ENCODE measurements around the gene APP.
"Not testable (repeated sequence)": the region's sequence is repeated elsewhere in the genome, so short reads cannot be mapped to it uniquely, and the experiment has no call there.

APP gene

DNA sequence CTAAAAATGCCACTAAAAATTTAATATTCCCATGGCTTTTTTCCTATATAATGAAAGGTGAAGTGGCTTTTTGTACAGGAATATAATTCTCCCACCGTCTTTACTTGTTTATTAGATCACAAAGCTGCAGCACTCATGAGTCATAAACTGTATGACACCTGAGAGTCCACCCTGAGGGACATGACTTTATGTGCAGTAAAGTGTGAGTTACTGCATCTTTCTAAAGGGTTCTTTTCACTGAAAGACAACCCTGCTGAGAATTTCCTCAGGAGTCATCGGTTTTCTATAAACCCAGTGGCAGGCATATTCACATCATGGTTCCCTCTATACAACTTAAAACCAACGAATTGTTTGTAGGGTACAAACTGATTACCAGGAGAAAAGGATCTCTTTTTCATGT lies 77.4 kb downstream of the APP start:
- no peak overlapping the region for H3K27ac ChIP-seq (ENCODE audit: low read depth in 2 of 2, low read length in 2 of 2)
- H3K27me3 ChIP-seq (ENCODE audit: control insufficient read depth in 2 of 2, insufficient read depth in 2 of 2, low read length in 2 of 2): no peaks in the 10 kb centered on the region
- no peak overlapping the region for H3K9ac ChIP-seq (ENCODE audit: low read depth in 1 of 2, low read length in 2 of 2)
- H3K9me3 ChIP-seq (ENCODE audit: control insufficient read depth in 2 of 2, low read length in 2 of 2): no peaks in the 10 kb centered on the region
- H3K4me1 ChIP-seq (ENCODE audit: control insufficient read depth in 2 of 2, insufficient read depth in 2 of 2, low read length in 2 of 2): no peaks in the 10 kb centered on the region
- H3K36me3 ChIP-seq (ENCODE audit: control insufficient read depth in 2 of 2, insufficient read depth in 2 of 2, low read length in 2 of 2): peaks cover 2% of the 10 kb centered on the region in 2 donors
- no peak overlapping the region for H3K4me3 ChIP-seq (ENCODE audit: low read length in 2 of 2)

DNA sequence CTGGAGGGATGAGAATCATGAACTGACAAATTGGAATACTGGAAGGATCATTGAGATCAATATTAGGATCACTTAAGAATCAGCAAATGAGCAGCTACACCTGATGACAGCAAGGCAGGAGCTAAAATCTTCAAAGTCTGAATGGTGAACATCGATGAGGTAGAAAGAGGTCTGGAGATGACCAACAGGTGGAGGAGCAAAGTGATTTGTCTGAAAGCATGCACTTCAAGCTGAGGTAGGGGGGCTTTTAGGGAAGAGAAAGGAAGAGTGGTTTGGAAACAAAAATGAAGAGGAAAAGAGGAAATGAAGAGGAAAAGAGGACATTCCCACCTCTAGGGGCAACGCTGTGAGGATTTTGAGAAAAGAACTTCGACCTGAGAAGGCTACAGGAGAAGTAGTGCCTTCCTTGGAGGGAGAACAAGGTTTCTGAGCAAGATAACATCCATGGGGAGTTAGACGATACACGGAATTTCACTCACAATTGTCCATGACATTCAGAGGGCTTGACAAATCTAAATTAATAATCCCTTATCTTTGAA lies 79.0 kb downstream of the APP start:
- H3K27ac ChIP-seq (ENCODE audit: low read depth in 2 of 2, low read length in 2 of 2): no peak overlapping the region
- no peaks in the 10 kb centered on the region for H3K27me3 ChIP-seq (ENCODE audit: control insufficient read depth in 2 of 2, insufficient read depth in 2 of 2, low read length in 2 of 2)

DNA sequence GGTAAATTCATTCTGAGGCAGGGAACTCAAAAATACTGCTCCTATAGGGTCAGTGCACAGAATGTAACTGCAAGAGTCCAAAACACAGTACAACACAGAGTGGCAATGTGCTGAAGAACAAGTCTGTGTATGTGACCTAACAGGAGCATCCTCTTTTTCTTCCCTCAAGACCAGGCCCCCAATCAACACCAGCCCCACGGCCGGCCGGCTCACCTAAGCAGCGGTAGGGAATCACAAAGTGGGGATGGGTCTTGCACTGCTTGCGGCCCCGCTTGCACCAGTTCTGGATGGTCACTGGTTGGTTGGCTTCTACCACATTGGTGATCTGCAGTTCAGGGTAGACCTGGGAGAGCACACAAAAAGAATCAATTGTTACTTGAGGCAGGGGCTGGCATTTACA lies 80.8 kb downstream of the APP start:
- Histone ChIP-seq H3K4me1 (ENCODE audit: control insufficient read depth in 2 of 2, insufficient read depth in 2 of 2, low read length in 2 of 2) (no peaks in the 10 kb centered on the region), H3K9ac (ENCODE audit: low read depth in 1 of 2, low read length in 2 of 2) (no peak overlapping the region), H3K27me3 (ENCODE audit: control insufficient read depth in 2 of 2, insufficient read depth in 2 of 2, low read length in 2 of 2) (no peaks in the 10 kb centered on the region), H3K9me3 (ENCODE audit: control insufficient read depth in 2 of 2, low read length in 2 of 2) (no peaks in the 10 kb centered on the region), H3K4me3 (ENCODE audit: low read length in 2 of 2) (no peak overlapping the region), H3K36me3 (ENCODE audit: control insufficient read depth in 2 of 2, insufficient read depth in 2 of 2, low read length in 2 of 2) (peaks cover 2% of the 10 kb centered on the region in 2 donors), H3K27ac (ENCODE audit: low read depth in 2 of 2, low read length in 2 of 2) (no peak overlapping the region)

More for the DNA sequence above, 79.0 kb downstream of the APP start:
- Histone ChIP-seq H3K4me1 (ENCODE audit: control insufficient read depth in 2 of 2, insufficient read depth in 2 of 2, low read length in 2 of 2) (no peaks in the 10 kb centered on the region), H3K9ac (ENCODE audit: low read depth in 1 of 2, low read length in 2 of 2) (no peak overlapping the region), H3K9me3 (ENCODE audit: control insufficient read depth in 2 of 2, low read length in 2 of 2) (no peaks in the 10 kb centered on the region), H3K4me3 (ENCODE audit: low read length in 2 of 2) (no peak overlapping the region), H3K36me3 (ENCODE audit: control insufficient read depth in 2 of 2, insufficient read depth in 2 of 2, low read length in 2 of 2) (peaks cover 2% of the 10 kb centered on the region in 2 donors)

DNA sequence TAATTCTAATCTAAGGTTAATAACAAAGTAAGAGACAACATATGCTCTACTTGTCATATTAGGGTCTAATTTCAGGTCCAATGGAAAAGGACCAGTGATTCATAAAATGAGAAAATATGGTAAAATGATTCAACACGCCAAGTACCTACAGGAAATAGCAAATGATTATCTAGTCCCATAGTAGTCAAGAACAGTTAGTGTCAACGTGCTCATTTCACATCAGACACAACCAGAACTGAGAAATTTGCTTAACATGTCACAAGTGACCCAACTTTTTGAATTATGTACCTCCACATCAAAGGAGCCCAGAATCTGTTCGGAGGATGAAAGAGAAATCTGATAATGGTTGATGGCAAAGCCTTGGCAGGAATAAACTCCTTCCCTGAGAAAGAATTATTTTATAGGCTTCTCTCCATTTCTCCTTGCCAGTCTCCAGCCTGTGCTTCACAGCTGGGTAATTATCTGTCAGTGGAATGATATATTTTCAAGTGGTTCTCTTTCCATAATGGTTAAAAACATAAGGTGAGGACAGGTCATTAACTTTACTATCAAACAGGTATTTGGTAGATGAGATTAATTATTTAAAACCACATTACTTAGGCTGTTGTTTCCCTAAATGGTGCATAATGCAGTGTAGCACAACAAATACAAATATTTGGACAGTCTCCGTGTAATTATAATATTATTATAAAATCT lies 83.2 kb downstream of the APP start:
- Histone ChIP-seq H3K4me3 (ENCODE audit: low read length in 2 of 2) (no peak overlapping the region), H3K9me3 (ENCODE audit: control insufficient read depth in 2 of 2, low read length in 2 of 2) (no peaks in the 10 kb centered on the region), H3K9ac (ENCODE audit: low read depth in 1 of 2, low read length in 2 of 2) (no peak overlapping the region)

GRCh38 chr21:26085882-26086281 lies 84.7 kb downstream of the APP start:
- Histone ChIP-seq H3K27me3 (ENCODE audit: control insufficient read depth in 2 of 2, insufficient read depth in 2 of 2, low read length in 2 of 2) (no peaks in the 10 kb centered on the region), H3K9ac (ENCODE audit: low read depth in 1 of 2, low read length in 2 of 2) (no peak overlapping the region), H3K27ac (ENCODE audit: low read depth in 2 of 2, low read length in 2 of 2) (no peak overlapping the region), H3K9me3 (ENCODE audit: control insufficient read depth in 2 of 2, low read length in 2 of 2) (no peaks in the 10 kb centered on the region), H3K4me1 (ENCODE audit: control insufficient read depth in 2 of 2, insufficient read depth in 2 of 2, low read length in 2 of 2) (no peaks in the 10 kb centered on the region), H3K4me3 (ENCODE audit: low read length in 2 of 2) (no peak overlapping the region), H3K36me3 (ENCODE audit: control insufficient read depth in 2 of 2, insufficient read depth in 2 of 2, low read length in 2 of 2) (peaks cover 2% of the 10 kb centered on the region in 2 donors)

More for the DNA sequence above, 83.2 kb downstream of the APP start:
- Histone ChIP-seq H3K36me3 (ENCODE audit: control insufficient read depth in 2 of 2, insufficient read depth in 2 of 2, low read length in 2 of 2) (peaks cover 2% of the 10 kb centered on the region in 2 donors), H3K27me3 (ENCODE audit: control insufficient read depth in 2 of 2, insufficient read depth in 2 of 2, low read length in 2 of 2) (no peaks in the 10 kb centered on the region), H3K4me1 (ENCODE audit: control insufficient read depth in 2 of 2, insufficient read depth in 2 of 2, low read length in 2 of 2) (no peaks in the 10 kb centered on the region), H3K27ac (ENCODE audit: low read depth in 2 of 2, low read length in 2 of 2) (no peak overlapping the region)

DNA sequence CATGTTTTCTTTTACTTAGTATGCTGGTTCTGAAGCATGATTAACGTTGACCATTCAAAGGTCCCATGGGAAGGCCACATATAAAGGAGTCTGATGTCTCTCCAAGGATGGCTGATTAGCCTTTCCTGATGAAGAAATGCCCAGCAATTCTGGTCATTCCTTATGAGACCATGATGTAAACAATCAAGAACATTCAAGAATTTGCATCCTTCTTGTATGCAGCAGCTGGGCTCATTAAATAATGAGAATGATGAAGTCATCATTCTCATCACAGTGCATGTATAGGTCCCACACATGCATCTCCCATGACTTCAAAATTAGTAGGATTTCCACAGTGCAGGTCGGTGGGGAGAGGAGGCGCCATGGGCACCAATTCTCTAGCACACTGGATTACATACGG lies 85.4 kb downstream of the APP start:
- Histone ChIP-seq H3K27ac (ENCODE audit: low read depth in 2 of 2, low read length in 2 of 2) (no peak overlapping the region), H3K36me3 (ENCODE audit: control insufficient read depth in 2 of 2, insufficient read depth in 2 of 2, low read length in 2 of 2) (peaks cover 2% of the 10 kb centered on the region in 2 donors), H3K4me1 (ENCODE audit: control insufficient read depth in 2 of 2, insufficient read depth in 2 of 2, low read length in 2 of 2) (no peaks in the 10 kb centered on the region), H3K9me3 (ENCODE audit: control insufficient read depth in 2 of 2, low read length in 2 of 2) (no peaks in the 10 kb centered on the region), H3K27me3 (ENCODE audit: control insufficient read depth in 2 of 2, insufficient read depth in 2 of 2, low read length in 2 of 2) (no peaks in the 10 kb centered on the region), H3K9ac (ENCODE audit: low read depth in 1 of 2, low read length in 2 of 2) (no peak overlapping the region), H3K4me3 (ENCODE audit: low read length in 2 of 2) (no peak overlapping the region)

GRCh38 chr21:26082549-26082948 lies 88.0 kb downstream of the APP start:
- Histone ChIP-seq H3K9me3 (ENCODE audit: control insufficient read depth in 2 of 2, low read length in 2 of 2) (no peaks in the 10 kb centered on the region), H3K9ac (ENCODE audit: low read depth in 1 of 2, low read length in 2 of 2) (no peak overlapping the region), H3K4me3 (ENCODE audit: low read length in 2 of 2) (no peak overlapping the region), H3K27ac (ENCODE audit: low read depth in 2 of 2, low read length in 2 of 2) (no peak overlapping the region), H3K27me3 (ENCODE audit: control insufficient read depth in 2 of 2, insufficient read depth in 2 of 2, low read length in 2 of 2) (no peaks in the 10 kb centered on the region), H3K36me3 (ENCODE audit: control insufficient read depth in 2 of 2, insufficient read depth in 2 of 2, low read length in 2 of 2) (no peaks in the 10 kb centered on the region), H3K4me1 (ENCODE audit: control insufficient read depth in 2 of 2, insufficient read depth in 2 of 2, low read length in 2 of 2) (no peaks in the 10 kb centered on the region)

DNA sequence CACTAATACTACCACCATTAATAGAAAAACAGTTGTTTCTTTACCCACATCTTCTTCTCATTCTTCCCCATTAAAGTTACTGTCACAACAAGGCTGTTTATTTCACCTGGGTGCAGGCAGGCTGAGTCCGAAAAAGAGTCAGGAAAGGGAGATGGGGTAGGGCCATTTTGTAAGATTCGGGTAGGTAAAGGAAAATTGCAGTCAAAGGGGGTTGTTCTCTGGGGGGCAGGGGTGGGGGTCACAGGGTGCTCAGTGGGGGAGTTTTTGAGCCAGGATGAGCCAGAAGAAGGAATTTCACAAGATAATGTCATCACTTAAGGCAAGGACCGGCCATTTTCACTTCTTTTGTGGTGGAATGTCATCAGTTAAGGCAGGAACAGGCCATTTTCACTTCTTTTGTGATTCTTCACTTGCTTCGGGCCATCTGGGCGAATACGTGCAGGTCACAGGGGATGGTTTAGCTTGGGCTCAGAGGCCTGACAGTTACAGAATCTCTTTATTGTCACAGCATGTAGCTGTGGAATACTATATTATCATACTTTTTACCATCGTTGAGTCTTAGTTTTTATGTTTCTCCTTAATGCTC lies 89.3 kb downstream of the APP start:
- not testable (repeated sequence) for H3K9me3 ChIP-seq (ENCODE audit: control insufficient read depth in 2 of 2, low read length in 2 of 2); H3K27me3 ChIP-seq (ENCODE audit: control insufficient read depth in 2 of 2, insufficient read depth in 2 of 2, low read length in 2 of 2); H3K9ac ChIP-seq (ENCODE audit: low read depth in 1 of 2, low read length in 2 of 2); H3K27ac ChIP-seq (ENCODE audit: low read depth in 2 of 2, low read length in 2 of 2); H3K36me3 ChIP-seq (ENCODE audit: control insufficient read depth in 2 of 2, insufficient read depth in 2 of 2, low read length in 2 of 2); H3K4me1 ChIP-seq (ENCODE audit: control insufficient read depth in 2 of 2, insufficient read depth in 2 of 2, low read length in 2 of 2); H3K4me3 ChIP-seq (ENCODE audit: low read length in 2 of 2)

GRCh38 chr21:26080211-26080610 lies 90.4 kb downstream of the APP start:
- Histone ChIP-seq H3K9me3 (ENCODE audit: control insufficient read depth in 2 of 2, low read length in 2 of 2) (no peaks in the 10 kb centered on the region), H3K4me1 (ENCODE audit: control insufficient read depth in 2 of 2, insufficient read depth in 2 of 2, low read length in 2 of 2) (no peaks in the 10 kb centered on the region)

DNA sequence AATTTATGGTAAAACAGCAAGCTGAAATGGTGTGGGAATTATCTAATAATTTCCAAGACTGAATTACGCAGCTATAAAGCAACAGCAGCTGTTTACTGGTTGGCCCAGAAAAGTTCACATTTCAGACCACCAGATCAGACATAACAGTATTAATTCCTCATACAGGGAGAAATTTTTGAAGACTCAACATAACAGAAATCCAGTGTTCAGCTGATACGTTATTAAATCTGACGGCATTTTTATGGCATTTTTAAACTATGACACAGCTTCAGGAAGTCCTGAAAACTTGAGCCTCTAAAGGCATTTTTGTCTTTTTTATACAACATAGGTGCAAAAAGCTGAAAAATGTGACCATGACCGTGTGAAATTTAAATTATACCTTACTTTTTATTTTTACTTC lies 91.2 kb downstream of the APP start:
- Histone ChIP-seq H3K27me3 (ENCODE audit: control insufficient read depth in 2 of 2, insufficient read depth in 2 of 2, low read length in 2 of 2) (no peaks in the 10 kb centered on the region), H3K4me1 (ENCODE audit: control insufficient read depth in 2 of 2, insufficient read depth in 2 of 2, low read length in 2 of 2) (no peaks in the 10 kb centered on the region), H3K9me3 (ENCODE audit: control insufficient read depth in 2 of 2, low read length in 2 of 2) (no peaks in the 10 kb centered on the region), H3K4me3 (ENCODE audit: low read length in 2 of 2) (no peak overlapping the region), H3K9ac (ENCODE audit: low read depth in 1 of 2, low read length in 2 of 2) (no peak overlapping the region), H3K27ac (ENCODE audit: low read depth in 2 of 2, low read length in 2 of 2) (no peak overlapping the region), H3K36me3 (ENCODE audit: control insufficient read depth in 2 of 2, insufficient read depth in 2 of 2, low read length in 2 of 2) (no peaks in the 10 kb centered on the region)

More at GRCh38 chr21:26080211-26080610, 90.4 kb downstream of the APP start:
- H3K27ac ChIP-seq (ENCODE audit: low read depth in 2 of 2, low read length in 2 of 2): no peak overlapping the region
- no peaks in the 10 kb centered on the region for H3K27me3 ChIP-seq (ENCODE audit: control insufficient read depth in 2 of 2, insufficient read depth in 2 of 2, low read length in 2 of 2)
- no peak overlapping the region for H3K9ac ChIP-seq (ENCODE audit: low read depth in 1 of 2, low read length in 2 of 2)
- H3K4me3 ChIP-seq (ENCODE audit: low read length in 2 of 2): no peak overlapping the region
- no peaks in the 10 kb centered on the region for H3K36me3 ChIP-seq (ENCODE audit: control insufficient read depth in 2 of 2, insufficient read depth in 2 of 2, low read length in 2 of 2)

Data from mucosa of rectum (tissue), 2 donors.